COLO668 (cell line): ENCODE measurements around the gene LRRC26.
"Not testable (repeated sequence)": the region's sequence is repeated elsewhere in the genome, so short reads cannot be mapped to it uniquely, and the experiment has no call there.

Experiments
- DNase-seq: peaks from one replicate; lab custom pipeline; 2025; ENCODE audit not compliant: unreplicated experiment; lab: John Stamatoyannopoulos, UW

Gene LRRC26

GRCh38 chr9:137121927-137122795, 47.7 kb downstream of the LRRC26 start:
- DNase-seq = not testable (repeated sequence)
